ENCODE data around the gene LRRC47. TPM values are rescaled to one million over a fixed set of nuclear protein-coding genes. Genes with fewer than 3 reads are reported as not detected.

The LRRC47 gene
- total and polyA plus RNA-seq, 2 of the 13 experiments (the other 11 are each of a cell fraction or from before 2014, with no cell fraction given): 18.3 to 52.5 TPM

GRCh38 chr1:3775490-3776230 is 20.6 kb downstream of the LRRC47 start (continued):
- TF ChIP-seq HMGXB4 (CRISPR knock-in tag; IDR thresholded peaks at IDR 0.05; ENCODE audit: borderline replicate concordance in 1 of 2, low read depth in 1 of 2): peak; percentile 82; a peak in 3 of 4 replicates
- no peak for TF ChIP-seq ZNF569 (CRISPR knock-in tag; IDR thresholded peaks at IDR 0.05; ENCODE audit: borderline replicate concordance)
- TF ChIP-seq ZFP36L2 (CRISPR knock-in tag; IDR thresholded peaks at IDR 0.05): no peak
- 0 out of 2 replicates have a peak, but pooled peaks have one; percentile 10 for TF ChIP-seq CEBPG (CRISPR knock-in tag; IDR thresholded peaks at IDR 0.05)
- TF ChIP-seq ZNF276 (CRISPR knock-in tag; IDR thresholded peaks at IDR 0.05; ENCODE audit: low read depth): no peak; the same call in 1 of the 2 replicates
- no peak for TF ChIP-seq FOXK2 (IDR thresholded peaks at IDR 0.05)
- TF ChIP-seq ZKSCAN5 (CRISPR knock-in tag; IDR thresholded peaks at IDR 0.05): peak; percentile 80
- no peak for TF ChIP-seq THYN1 (CRISPR knock-in tag; IDR thresholded peaks at IDR 0.05; ENCODE audit: borderline replicate concordance, low read depth)
- no peak for TF ChIP-seq SRF (IDR thresholded peaks at IDR 0.05; ENCODE audit: low read depth, low read length)
- no peak for TF ChIP-seq GFI1 (CRISPR knock-in tag; IDR thresholded peaks at IDR 0.05; ENCODE audit: borderline replicate concordance)
- TF ChIP-seq MXD3 (CRISPR knock-in tag; IDR thresholded peaks at IDR 0.05): peak; percentile 93
- TF ChIP-seq PRPF4 (IDR thresholded peaks at IDR 0.05; ENCODE audit: low read depth, low read length, poor library complexity, severe bottlenecking): no peak
- 0 out of 2 replicates have a peak, but pooled peaks have one; percentile 72 for TF ChIP-seq ZNF557 (CRISPR knock-in tag; IDR thresholded peaks at IDR 0.05)
- no peak for TF ChIP-seq SOX6 (IDR thresholded peaks at IDR 0.05)
- TF ChIP-seq SOX6 (CRISPR knock-in tag; IDR thresholded peaks at IDR 0.05): peak; percentile 65; the same call in 1 of the 2 replicates
- TF ChIP-seq ZNF740 (CRISPR knock-in tag; IDR thresholded peaks at IDR 0.05): peak; percentile 89; the same call in 1 of the 2 replicates
- TF ChIP-seq BORCS8-MEF2B (CRISPR knock-in tag; IDR thresholded peaks at IDR 0.05): peak; percentile 92
- 0 out of 2 replicates have a peak, but pooled peaks have one; percentile 79 for TF ChIP-seq THAP7 (CRISPR knock-in tag; IDR thresholded peaks at IDR 0.05)
- TF ChIP-seq ZNF335 (CRISPR knock-in tag; IDR thresholded peaks at IDR 0.05): no peak
- no peak for TF ChIP-seq CHD4 (IDR thresholded peaks at IDR 0.05; ENCODE audit: borderline replicate concordance, low read length)
- peak; percentile 66; the same call in 1 of the 2 replicates for TF ChIP-seq STAT6 (CRISPR knock-in tag; IDR thresholded peaks at IDR 0.05; ENCODE audit: borderline replicate concordance)
